Vagina (tissue), 2 donors: Measurements from ENCODE around the gene CHD1. TPM values are rescaled to one million over a fixed set of nuclear protein-coding genes. Genes with fewer than 3 reads are reported as not detected.
"Not testable (repeated sequence)": the region's sequence is repeated elsewhere in the genome, so short reads cannot be mapped to it uniquely, and the experiment has no call there.

Experiments used
- DNase-seq, 2 donors: peaks; one replicate each; pipeline ENCODE4 v3.0.0-alpha.2; 2017; ENCODE audit errors: extremely low spot score in 2 of 2
- H3K27ac ChIP-seq: fragments of 200-600 bp; sonication (generic); one replicate; pipeline ENCODE4 v1.5.1; 2019
- H3K27me3 ChIP-seq: fragments of 200-600 bp; sonication (generic); one replicate; pipeline ENCODE4 v1.5.1; 2019
- H3K36me3 ChIP-seq, 2 donors: fragments of 200-600 bp; sonication (generic); one replicate each; pipeline ENCODE4 v1.5.1; 2017 to 2019
- H3K4me1 ChIP-seq: fragments of 200-600 bp; sonication (generic); one replicate; pipeline ENCODE4 v1.5.1; 2019
- H3K4me3 ChIP-seq, 2 donors: fragments of 200-600 bp; sonication (generic); 1 replicate in 1 of 2; 2 replicates in 1 of 2; pipeline ENCODE4 v1.5.1; 2016 to 2019
- H3K9me3 ChIP-seq: fragments of 200-600 bp; sonication (generic); one replicate; pipeline ENCODE4 v1.5.1; 2019
- CTCF ChIP-seq, 3 experiments: fragments of 450-650 bp in 2 of 3; fragments of 200-600 bp in 1 of 3; sonication (generic) in 1 of 3; IDR thresholded peaks; one replicate each; pipeline ENCODE4 v1.5.1; 2017 to 2019; ENCODE audit warnings: antibody characterized with exemption in 3 of 3, mild to moderate bottlenecking in 2 of 3, moderate library complexity in 2 of 3
- POLR2A ChIP-seq, 2 donors: fragments of 450-650 bp; IDR thresholded peaks; one replicate each; pipeline ENCODE4 v1.6.1; 2017; ENCODE audit warnings: antibody characterized with exemption in 2 of 2, mild to moderate bottlenecking in 2 of 2, moderate library complexity in 2 of 2
- POLR2AphosphoS5 ChIP-seq, 2 donors: sonication (generic); formaldehyde crosslinking; IDR thresholded peaks; one replicate each; pipeline ENCODE4 v1.9.0; 2017; ENCODE audit warnings: antibody characterized with exemption in 2 of 2, mild to moderate bottlenecking in 2 of 2, low read depth in 1 of 2; ENCODE audit not compliant: insufficient read depth in 1 of 2
- intact Hi-C: fragments of 100-400 bp; cut with DNase I; formaldehyde crosslinking; loops from one replicate; pipeline ENCODE4 v1.15.1; 2023
- total RNA-seq: library from RNA; depleted of rRNA; stranded (reverse); fragments of >200 nt; gene quantifications from one replicate; pipeline ENCODE4 v1.2.3, GENCODE V29; 2016

CHD1 gene
- total RNA-seq, 1 donor from 2014 or later: 81.5 TPM

DNA sequence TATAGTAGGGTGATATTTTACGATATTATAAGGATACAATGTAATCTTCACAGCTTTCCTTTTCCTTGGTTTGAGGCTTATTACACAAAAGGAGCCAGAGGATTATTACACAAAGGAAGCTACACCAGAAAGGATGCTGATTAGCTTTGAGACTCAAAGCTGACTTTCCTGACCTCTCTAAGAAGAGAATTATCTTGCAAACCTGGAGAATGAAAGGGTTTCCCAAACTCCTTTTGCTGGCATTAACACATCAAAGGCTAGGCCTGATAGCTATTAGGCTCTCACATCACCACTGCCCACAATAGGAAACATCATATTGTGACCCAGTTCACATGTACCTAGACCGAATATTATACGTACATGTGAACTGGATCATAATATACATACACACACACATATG, 34.2 kb upstream of the CHD1 start:
- intact Hi-C loops: no loop called here
- TF ChIP-seq POLR2A (IDR thresholded peaks at IDR 0.05) (no peak), CTCF (IDR thresholded peaks at IDR 0.05) (no peak), POLR2AphosphoS5 (IDR thresholded peaks at IDR 0.05; ENCODE audit: insufficient read depth in 1 of 2, low read depth in 1 of 2) (no peak)
- no peaks in the 10 kb centered on the region for H3K4me1 ChIP-seq

DNA sequence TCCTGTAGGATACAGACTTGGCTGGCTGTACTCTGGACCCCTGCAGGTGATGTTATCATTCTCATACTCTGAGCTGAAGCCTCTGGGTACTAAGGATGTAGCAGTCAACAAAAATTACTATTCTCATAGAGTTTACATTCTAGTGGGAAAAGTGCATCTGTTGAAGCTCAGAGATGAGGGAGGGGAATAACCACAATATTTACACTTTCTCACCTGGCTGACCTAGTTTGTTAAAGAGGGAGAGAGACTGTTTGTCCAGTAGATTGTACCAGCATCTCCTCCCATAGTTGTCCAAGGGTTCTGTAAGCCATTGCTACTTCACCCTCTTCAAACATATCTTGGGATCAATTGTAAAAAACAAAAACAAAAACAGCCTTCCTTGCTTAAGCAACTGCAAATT, 33.8 kb upstream of the CHD1 start:
- TF ChIP-seq POLR2A (IDR thresholded peaks at IDR 0.05) (no peak), POLR2AphosphoS5 (IDR thresholded peaks at IDR 0.05; ENCODE audit: insufficient read depth in 1 of 2, low read depth in 1 of 2) (no peak), CTCF (IDR thresholded peaks at IDR 0.05) (no peak)
- Histone ChIP-seq H3K4me1 (no peaks in the 10 kb centered on the region), H3K27me3 (no peaks in the 10 kb centered on the region), H3K9me3 (no peaks in the 10 kb centered on the region), H3K27ac (no peak overlapping the region), H3K4me3 (no peak overlapping the region), H3K36me3 (no peaks in the 10 kb centered on the region)
- intact Hi-C loops: no loop called here
- DNase-seq: no peak

More for the DNA sequence above, 34.2 kb upstream of the CHD1 start:
- no peak for DNase-seq
- Histone ChIP-seq H3K27me3 (no peaks in the 10 kb centered on the region), H3K27ac (no peak overlapping the region), H3K4me3 (no peak overlapping the region), H3K36me3 (no peaks in the 10 kb centered on the region), H3K9me3 (no peaks in the 10 kb centered on the region)

DNA sequence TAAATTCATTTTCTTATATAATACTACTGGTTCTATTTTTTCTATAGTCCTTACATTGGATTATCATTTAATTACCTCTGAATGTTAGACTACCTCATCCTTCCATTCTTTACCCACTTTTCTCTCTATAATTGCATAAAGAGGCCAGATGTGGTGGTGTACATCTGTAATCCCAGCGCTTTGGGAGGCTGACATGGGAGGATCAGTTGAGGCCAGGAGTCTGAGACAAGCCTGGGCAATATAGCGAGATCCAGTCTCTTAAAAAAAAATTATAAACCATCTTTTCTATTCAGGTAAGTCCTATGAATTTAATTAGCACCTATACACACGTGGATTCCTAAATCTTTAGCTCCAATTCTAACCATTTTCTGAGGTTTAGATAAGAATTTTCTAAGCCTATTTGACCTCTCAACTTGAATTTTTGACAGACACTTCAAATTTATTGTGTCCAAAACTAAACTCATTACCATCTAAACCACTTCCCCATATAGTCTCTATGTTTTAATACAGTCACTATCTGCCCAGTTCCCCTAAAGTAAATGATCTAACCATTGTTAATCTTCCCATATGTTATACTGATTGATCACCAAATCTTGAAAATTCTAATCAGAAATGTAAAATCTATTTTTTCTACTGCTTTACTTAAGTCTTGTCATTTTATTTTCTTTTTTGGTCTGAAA, 33.0 kb upstream of the CHD1 start:
- no peaks in the 10 kb centered on the region for H3K4me1 ChIP-seq
- TF ChIP-seq CTCF (IDR thresholded peaks at IDR 0.05): no peak
- TF ChIP-seq POLR2A (IDR thresholded peaks at IDR 0.05): no peak
- no peak for TF ChIP-seq POLR2AphosphoS5 (IDR thresholded peaks at IDR 0.05; ENCODE audit: insufficient read depth in 1 of 2, low read depth in 1 of 2)
- no peak overlapping the region for H3K4me3 ChIP-seq
- H3K27ac ChIP-seq: no peak overlapping the region
- no peaks in the 10 kb centered on the region for H3K9me3 ChIP-seq
- no peaks in the 10 kb centered on the region for H3K27me3 ChIP-seq
- no peaks in the 10 kb centered on the region for H3K36me3 ChIP-seq
- intact Hi-C loops: no loop called here
- DNase-seq: no peak

DNA sequence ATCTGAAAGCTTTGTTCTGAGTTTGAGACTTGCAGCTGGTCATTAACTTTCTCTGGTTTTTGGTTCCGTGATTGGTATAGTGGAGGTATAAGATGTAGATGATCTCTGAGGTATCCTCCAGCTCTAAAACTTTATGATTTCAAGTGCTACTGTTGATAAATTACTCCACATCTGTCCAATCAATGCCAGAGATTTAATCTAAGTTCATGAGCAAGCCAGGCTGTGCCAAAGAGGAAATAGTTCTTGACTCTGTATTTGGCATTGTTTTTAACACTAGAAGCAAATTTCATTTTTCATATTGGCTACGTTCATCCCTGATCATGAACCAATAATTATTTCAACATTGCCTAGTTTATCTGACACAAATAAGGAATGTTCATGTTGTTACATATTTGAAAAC, 28.5 kb upstream of the CHD1 start:
- H3K4me1 ChIP-seq: no peaks in the 10 kb centered on the region
- no peaks in the 10 kb centered on the region for H3K27me3 ChIP-seq
- no peaks in the 10 kb centered on the region for H3K9me3 ChIP-seq
- DNase-seq: no peak
- no peak overlapping the region for H3K4me3 ChIP-seq
- H3K27ac ChIP-seq: no peak overlapping the region
- intact Hi-C loops: no loop called here
- TF ChIP-seq CTCF (IDR thresholded peaks at IDR 0.05) (no peak), POLR2A (IDR thresholded peaks at IDR 0.05) (no peak), POLR2AphosphoS5 (IDR thresholded peaks at IDR 0.05; ENCODE audit: insufficient read depth in 1 of 2, low read depth in 1 of 2) (no peak)
- H3K36me3 ChIP-seq: no peaks in the 10 kb centered on the region

GRCh38 chr5:98955888-98956287, 27.1 kb upstream of the CHD1 start:
- H3K27ac ChIP-seq, H3K36me3 ChIP-seq, H3K27me3 ChIP-seq, H3K4me1 ChIP-seq, DNase-seq, H3K9me3 ChIP-seq, H3K4me3 ChIP-seq, intact Hi-C loops: not testable (repeated sequence)

GRCh38 chr5:98955471-98955870, 26.7 kb upstream of the CHD1 start:
- DNase-seq, H3K4me3 ChIP-seq, H3K4me1 ChIP-seq, H3K27me3 ChIP-seq, H3K27ac ChIP-seq, H3K9me3 ChIP-seq, H3K36me3 ChIP-seq, intact Hi-C loops: not testable (repeated sequence)
